ENCODE results near the gene HLA-A.
A peak's percentile ranks its signal among the peaks of the same experiment; 100 is the strongest.
"Not testable (repeated sequence)": the region's sequence is repeated elsewhere in the genome, so short reads cannot be mapped to it uniquely, and the experiment has no call there.

HLA-A gene

DNA sequence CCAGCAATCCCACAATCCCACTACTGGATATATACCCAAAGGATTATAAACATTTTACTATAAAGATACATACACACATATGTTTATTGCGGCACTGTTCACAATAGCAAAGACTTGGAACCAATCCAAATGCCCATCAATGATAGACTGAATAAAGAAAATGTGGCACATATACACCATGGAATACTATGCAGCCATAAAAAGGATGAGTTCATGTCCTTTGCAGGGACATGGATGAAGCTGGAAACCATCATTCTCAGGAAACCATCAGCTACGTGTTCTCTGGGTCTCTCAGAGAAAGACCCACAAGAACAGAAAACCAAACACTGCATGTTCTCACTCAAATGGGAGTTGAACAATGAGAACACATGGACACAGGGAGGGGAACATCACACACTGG is 21.4 kb downstream of the HLA-A start:
- not testable (repeated sequence) for DNase-seq

DNA sequence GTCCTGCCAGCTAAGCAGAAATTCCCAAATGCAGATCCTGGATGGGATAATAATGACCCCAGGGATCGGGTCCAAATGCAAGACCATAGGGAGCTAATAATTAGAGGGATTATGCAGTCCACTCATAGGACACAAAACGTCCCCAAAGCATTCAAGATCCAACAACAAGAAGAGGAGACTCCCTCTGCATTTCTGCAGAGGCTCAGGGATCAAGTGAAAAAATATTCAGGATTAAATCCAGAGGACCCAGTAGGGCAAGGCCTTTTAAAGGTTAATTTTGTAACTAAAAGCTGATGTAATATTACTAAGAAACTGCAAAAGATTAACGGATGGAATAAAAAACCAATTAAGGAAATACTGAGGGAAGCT is 22.2 kb downstream of the HLA-A start:
- DNase-seq = no peak

DNA sequence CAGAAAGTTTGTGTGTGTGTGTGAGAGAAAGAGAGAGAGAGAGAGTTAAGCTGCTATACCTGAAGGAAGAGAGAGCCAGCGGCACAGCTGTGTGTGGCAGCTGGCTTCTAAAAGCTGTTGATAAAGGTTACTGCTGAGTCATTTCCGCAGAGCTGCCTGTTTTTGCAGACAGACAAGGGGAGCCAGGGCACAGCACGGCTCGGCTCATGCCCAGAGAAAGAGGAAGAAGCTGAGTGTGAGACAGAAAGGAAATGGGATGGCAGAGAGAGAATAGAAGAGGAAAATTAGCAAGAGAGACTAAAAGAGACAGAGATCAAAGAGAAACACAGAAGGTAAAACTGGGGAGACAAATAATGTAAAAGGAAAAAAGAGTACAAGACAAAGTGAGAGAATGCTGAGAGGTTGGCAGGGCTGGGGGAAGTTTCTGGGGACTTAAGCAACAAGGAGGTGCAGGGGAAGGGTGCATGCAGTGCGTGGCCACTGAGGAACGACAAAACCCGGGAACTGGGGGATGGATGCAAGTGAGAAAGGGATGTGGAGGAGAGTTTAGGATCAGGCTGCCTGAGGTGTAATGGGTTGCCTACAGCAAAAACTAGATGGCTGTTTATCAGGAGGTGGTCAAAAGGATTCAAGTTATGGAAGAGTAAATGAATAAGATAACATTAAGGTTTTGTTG is 22.7 kb downstream of the HLA-A start:
- DNase-seq = no peak

DNA sequence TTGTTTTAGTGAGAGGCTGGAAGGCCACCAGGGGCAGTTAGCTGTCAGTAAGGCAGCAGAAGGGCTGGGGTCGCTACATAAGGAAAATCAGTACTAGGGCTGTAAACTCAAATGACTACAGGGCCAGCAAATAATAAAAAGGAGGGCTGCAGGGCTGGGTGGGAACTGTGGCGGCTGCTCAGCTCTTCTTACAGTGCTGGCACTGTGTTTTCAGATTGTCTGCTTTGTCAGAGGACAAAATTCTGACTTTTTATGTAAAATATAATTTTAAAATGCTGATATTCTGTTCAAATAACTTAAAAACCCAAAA is 23.2 kb downstream of the HLA-A start:
- no peak for DNase-seq

DNA sequence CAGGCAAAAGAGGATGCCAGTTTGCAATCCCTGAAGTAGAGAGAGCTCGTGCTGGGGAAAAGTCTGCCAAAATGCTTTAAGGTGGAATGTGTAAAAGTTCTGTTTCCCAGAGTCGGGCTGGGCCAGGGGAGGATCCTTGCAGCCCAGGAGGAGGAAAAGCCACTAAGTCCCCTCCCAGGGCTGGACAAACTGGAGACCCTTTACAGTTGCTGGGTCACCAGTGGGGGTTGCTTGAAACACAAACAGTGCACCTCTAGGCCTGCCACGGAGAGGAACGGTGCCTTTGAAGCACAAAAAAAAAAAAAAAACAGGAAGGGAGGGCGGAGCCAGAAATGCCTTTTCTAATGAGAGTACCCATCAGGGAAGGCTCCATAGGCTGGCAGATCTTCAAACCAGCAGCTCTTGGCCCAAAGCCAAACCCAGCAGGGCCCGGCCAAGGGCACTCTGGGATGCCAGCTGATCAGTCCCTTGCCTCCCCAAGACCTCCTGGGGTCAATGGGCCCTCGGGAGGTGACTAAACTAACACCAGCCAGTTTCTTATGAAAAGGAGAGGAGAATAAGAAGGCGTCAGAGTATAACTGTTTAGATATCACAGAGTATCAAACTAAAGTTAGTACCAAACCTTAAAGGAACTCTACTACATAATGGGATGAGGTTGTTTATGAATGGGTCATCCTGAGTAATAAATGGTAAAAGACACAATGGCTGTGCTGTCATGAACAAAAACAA is 23.7 kb downstream of the HLA-A start:
- DNase-seq = no peak

DNA sequence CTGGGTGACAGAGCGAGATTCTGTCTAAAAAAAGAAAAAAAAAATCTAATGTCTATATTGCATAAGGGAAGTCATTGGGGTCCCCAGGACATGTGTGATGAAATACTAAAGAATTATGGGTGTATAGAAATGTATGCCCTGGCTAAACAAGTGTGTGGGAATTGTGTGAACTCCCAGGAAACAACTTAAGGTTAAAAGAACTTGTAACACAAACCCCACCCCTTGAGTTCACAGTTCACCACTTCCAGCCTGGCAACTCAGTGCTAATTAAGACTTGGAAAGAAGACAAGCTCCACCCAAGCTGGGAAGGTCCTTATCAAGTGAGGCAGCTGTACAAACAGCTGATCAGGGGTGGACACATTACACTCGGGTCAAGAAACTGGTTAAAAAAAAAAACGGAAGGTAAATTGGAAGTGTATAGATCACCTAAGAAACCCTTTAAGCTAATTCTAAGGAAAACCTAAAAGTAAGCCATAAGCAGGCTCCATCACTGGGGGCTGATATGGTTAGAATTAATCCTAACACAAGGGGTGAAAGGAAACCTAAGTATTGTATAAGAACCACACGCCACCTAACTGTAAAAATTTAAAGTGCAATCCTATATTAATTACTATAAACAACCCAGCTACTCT is 25.2 kb downstream of the HLA-A start:
- no peak for DNase-seq

DNA sequence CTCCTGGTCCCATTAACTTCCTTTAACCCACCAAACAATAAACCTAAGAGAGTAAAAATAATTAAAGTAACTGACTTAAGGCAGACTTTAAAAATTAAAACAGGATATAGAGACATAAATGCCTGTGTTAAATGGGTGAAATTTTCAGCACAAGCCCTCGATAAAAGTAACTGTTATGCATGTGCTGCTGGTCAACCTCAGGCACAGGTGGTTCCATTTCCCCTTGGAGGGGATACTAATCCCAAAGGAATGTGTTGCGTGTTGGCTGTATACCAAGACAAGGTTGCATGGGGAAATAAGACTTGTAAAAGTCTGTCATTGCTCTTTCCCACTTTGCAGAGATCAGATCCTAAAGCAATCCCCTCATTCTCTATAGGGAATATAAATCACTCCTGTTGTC is 25.8 kb downstream of the HLA-A start:
- DNase-seq = no peak

DNA sequence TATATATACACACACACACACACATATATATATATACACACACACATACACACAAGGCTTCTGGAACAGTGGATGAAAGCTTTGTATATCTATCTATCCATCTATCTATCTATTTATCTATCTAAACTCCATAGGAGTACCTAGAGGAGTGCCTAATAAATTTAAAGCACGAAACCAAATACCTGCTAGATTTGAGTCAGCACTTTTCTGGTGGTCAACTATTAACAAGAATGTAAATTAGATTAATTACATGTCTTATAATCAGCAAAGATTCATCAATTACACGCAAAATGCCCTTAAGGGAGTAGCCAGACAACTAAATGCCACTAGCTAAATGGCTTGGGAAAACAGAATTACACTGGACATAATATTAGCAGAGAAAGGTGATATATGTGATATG is 26.6 kb downstream of the HLA-A start:
- DNase-seq = no peak

DNA sequence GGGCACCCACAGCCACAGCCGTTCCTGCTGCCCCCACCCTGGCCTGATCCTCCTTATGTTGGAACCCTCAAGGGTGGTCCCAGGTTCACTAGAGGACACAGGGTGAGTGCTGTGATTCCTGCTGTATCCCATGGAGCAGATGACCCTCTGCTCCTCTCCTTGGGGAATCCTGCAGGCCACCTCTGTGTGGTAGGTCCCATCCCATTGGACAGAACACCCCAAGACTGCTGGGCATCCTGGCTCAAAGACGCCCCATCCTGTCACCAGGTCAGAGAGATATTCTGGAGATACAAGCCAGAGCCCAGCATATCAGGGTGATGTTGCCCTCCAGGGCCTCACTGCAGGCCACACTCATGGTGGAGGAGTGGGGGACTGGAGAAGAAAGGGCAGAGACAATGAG is 28.4 kb downstream of the HLA-A start:
- no peak for DNase-seq

DNA sequence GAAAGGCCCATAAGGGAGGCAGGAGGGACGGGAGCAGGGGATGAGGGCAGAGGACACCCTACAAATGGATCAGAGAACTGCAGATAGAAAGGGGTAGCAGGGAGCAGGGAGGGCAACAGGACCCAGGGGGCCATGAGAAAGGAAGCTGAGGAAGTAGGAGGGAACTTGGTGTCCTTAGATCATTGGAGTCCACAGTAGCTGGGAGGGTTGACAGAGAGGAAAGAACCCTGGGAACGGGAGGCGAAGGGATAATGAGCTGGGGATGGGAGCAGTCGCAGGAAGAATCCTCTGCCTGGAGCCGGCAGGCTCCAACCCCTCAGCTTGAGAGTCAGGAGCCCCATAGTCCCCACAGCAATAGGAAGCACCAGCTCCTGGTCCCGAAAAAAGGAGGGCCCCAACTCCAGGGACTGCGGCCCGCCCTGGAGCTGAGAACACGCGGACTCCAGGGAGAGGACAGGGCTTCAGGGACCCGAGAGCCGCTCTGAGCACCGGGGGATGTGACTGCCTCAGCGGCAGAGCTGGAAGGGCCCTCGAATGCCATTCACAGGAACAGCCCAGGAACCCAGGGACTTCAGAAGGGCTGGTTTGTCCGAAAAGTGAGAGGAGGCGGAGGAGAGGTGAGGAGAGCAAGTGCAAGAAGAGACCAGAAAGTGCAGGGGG is 32.7 kb downstream of the HLA-A start:
- DNase-seq = no peak

DNA sequence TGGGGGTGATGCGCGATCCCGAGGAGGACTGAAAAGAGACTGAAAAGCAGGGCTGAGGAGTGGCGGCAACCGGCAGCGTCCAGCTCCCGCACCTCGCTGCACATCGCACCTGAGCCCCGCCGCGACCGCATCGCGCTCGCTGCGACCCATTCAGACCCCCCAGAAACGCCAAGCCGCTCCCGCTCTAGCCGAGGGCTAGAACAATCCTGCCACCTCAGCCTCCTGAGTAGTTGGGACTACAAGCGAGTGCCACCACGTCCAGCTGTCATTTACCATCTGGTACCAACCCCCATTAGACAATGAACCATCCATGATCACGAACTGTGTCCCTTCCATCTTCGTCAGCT is 33.2 kb downstream of the HLA-A start:
- DNase-seq = no peak

DNA sequence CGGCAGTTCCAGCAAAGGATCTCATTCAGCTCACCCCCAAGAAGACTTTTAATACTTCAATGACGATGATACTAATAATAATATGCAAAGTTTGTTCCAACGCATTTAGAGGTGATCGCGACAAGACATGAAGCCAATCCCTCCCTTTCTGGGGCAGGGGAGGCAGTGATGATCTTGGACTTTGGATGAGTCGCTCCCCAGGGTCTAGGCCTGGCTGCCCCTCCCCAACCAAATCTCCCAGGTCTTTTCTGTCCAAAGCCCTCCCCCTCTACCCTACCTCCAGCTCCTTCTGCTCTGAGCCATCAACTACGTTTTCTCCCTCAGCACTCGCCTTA is 33.9 kb downstream of the HLA-A start:
- no peak for DNase-seq

DNA sequence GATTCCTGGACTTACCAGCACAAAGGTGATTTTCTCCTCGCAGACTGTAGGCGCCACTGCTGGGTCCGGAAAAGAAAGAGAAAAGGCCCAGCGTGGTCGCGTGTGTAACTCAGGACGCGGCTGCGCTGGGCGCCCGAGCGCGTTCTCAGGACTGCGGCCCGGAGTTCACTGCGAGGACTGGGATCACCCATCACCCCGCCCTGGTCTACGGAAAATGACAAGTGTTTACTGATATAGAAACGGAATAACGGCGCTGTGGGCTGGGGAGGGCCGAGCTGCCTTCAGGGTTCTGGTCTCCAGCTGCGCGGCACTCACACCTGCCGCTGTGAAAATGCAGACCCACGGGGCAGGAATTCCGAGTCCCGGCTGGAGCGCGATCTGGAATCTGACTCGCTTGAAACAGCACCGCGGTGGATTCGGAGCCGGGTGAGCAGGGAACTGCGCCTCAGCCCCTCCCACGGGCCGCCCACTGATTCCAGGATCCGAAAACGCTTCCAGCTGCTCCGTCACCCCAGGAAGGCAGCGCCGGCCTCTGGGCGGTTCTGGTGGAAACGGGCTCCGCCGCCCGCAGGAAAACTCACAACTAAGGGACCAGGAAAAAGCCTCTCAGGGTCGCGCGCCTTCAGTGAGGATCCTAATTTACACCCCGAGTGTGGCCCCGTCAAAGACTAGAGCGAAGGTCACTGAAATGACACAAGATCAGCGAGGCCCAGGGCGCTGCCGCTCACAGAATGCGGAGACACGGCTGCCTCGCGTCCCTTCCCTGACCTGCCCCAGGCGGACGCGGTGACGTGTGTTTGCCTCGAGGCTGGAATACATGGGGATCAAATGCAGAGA is 34.5 kb downstream of the HLA-A start:
- DNase-seq = peak in 1 of 2 experiments; percentile 20

DNA sequence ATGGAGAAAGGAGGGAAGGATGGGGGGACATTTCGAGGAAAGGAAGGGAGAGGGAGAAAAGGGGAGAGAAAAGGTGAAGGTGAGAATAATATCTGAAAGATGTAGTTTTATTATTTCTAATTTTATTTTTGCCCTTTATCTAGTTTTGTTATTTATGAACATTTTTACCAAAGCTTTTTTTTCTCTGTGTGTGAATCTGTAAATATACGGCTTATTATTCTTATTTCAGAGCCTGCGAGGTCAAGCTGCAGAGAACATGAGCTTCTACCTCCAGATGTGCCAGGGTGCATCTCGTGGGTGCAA is 35.0 kb downstream of the HLA-A start:
- DNase-seq = no peak

DNA sequence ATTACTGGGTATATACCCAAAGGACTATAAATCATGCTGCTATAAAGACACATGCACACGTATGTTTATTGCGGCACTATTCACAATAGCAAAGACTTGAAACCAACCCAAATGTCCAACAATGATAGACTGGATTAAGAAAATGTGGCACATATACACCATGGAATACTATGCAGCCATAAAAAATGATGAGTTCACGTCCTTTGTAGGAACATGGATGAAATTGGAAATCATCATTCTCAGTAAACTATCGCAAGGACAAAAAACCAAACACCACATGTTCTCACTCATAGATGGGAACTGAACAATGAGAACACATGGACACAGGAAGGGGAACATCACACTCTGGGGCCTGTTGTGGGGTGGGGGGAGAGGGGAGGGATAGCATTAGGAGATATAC is 37.7 kb downstream of the HLA-A start:
- not testable (repeated sequence) for DNase-seq

DNA sequence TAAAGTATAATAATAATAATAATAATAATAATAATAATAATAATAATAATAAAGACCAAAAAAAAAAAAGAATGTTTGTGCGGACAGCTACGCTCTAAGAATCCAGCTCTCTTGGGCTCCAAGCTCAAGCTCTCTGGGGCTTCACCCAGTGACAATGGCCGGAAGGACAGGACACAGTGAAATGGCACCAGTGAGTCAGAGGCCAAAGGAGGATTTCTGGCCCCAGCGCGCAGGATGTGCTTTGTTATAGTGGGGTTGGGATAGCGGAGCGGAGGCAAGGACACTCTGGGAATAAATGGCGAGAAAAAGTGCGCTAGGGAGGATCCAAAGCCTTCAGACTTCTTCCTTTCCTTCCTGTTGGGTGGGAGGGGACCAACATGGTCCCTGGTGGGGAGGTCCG is 38.2 kb downstream of the HLA-A start:
- DNase-seq = no peak

DNA sequence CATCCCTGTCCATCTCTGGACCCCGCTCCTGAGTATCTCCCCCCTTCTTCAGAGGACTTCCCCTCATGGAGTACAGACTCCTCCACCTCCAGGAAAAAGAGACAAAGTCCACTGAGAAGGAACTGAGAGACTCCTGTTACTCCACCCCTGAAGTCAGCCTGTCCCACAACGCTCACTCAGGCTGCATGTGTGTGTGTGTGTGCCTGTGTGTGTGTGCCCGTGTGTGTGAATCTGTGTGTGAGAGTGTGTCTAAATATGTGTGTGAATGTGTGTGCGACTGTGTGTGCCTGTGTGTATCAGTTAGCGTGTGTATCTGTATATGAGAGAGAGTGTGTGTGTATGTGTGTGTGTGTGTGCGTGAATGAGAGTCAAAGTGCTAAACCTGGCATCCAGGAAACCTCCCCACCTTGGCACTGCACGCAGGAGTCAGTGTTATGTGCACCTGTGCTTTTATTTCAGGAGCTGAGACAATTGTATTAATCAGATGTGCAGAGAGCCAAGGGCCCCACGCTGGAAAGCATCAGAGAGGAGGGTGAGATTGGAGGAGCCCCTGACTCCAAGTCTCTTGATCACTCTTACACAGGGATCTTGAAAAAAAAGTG is 39.0 kb downstream of the HLA-A start:
- no peak for DNase-seq

DNA sequence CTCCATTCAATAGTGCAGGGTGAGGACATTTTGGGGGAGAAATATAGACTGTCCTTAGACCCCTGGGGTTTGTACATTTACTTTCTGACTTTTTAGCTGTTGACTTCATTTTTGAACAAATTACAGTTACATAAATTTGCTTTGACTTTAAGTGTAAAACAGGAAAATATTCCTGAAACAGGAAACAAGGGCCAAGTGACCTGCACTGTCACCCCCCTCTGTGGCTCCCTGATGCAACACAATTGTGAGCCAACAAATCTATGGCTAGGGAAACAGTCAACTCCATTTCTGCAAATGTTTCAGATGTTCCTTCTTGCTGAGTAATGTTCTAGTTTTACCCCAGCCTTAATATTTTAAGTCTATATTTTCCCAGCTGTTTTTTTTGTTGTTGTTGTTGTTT is 39.8 kb downstream of the HLA-A start:
- no peak for DNase-seq

DNA sequence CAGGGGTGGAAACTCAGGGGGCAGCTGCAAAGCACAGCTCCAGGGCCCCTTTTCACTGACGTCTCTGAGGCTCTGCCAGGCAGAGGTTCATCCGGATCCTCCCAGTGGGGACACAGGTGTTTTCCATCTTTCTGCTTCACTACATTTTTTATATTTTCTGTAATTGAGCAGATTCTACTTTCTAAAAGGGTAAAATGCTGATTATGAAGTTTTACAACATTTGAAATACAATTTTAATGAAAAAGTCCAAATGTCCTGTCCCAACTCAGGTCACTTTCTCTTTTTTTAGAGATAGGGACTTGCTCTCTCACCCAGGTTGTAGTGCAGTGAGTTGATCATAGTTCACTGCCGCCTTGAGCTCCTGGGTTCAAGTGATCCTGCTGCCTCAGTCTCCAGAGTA is 41.9 kb downstream of the HLA-A start:
- DNase-seq = no peak

DNA sequence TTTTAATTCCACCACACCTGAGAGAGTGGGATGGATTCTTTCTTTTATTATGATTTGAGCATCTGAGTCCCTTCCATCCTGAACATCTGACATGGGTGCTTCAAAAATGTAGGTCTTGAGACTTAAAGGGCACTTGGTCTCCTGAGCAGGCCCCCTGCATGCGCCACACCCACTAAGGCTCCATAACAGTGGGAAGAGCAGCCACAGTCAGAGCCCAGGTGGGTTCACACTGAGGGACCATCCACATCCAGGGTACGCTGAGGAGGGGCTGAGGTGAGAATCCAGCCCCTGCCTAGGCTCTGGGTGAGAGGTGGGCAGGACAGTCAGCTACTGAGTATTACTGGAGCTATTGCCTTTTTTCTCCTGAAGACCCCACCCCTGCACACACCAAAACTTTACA is 42.7 kb downstream of the HLA-A start:
- DNase-seq = no peak

DNA sequence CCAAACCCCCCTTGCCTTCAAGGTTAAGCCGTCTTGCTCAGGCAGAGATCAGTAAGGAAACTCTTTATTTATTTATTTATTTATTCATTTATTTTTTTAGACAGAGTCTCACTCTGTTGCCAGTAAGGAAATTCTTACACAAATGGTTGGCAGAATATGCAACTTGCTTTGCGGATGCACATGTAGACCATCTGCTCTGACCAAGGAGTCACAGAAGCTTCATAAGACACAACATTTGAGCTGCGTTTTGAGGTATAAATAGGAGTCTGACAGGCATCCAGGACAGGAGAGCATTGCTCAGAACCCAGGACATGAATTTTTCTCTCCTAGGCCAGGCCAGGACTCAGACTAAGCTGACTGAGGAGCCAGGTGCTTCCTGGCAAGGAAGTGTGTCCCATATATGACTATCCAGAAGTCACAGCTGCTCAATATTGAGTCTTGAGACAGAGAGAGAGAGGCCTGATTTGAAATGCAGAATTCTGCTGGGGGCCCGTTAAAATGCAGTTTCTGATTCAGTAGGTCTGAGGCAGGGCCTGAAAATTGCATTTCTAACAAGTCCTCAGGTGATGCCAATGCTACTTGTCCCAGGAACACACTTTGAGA is 43.9 kb downstream of the HLA-A start:
- DNase-seq = no peak

DNA sequence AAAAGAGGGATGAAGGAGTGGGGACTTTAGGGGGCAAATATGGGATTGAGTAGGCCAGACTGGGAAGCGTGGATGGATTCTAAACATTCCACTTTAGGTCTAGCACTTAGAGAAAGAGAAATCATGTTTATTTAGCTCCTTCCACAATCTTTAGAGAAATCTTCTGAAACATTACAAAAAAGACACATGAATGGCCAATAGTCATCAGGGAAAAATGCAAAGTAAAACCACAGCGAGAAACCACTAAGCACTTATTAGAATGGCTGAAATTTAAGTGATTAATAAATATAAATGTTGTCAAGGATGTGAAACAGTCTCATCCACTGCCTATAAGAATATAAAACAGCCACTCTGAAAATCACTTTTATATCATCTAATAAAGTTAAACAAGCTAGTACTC is 46.9 kb downstream of the HLA-A start:
- DNase-seq = no peak

DNA sequence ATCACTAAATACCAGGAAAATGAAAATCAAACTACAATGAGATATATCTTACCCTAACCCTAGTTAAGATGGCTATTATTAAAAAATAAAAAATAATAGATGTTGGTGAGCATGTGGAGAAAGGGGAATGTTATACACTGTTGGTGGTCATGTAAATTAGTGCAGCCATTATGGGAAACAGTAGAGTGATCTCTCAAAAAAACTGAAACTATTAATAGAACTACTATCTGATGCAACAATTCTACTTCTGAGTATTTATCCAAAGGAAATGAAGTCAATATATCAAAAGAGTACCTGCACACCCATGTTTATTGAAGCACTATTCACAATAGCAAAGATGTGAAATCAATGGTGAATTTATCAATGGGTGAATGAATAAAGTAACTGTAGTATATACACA is 48.6 kb downstream of the HLA-A start:
- DNase-seq = no peak

Data from cerebellar nuclear complex (tissue), 1 donor.